KOPT-K1 (cell line): ENCODE measurements around the gene MYH8.

Experiments used
- H3K27ac ChIP-seq: fragments of 200-600 bp; sonication (generic); 2 replicates; pipeline ENCODE4 v1.5.1; 2016; ENCODE audit warnings: antibody characterized with exemption, mild to moderate bottlenecking, low read depth, low read length; ENCODE audit not compliant: poor library complexity, severe bottlenecking
- H3K36me3 ChIP-seq: fragments of 200-600 bp; sonication (generic); 2 replicates; pipeline ENCODE4 v1.5.1; 2017; ENCODE audit warnings: antibody characterized with exemption, mild to moderate bottlenecking, low read length, moderate library complexity; ENCODE audit not compliant: insufficient read depth
- H3K9me3 ChIP-seq: fragments of 200-600 bp; sonication (generic); 2 replicates; pipeline ENCODE4 v1.5.1; 2017; ENCODE audit warnings: antibody characterized with exemption, low read length, mild to moderate bottlenecking; ENCODE audit not compliant: insufficient read depth, poor library complexity, severe bottlenecking

The MYH8 gene

DNA sequence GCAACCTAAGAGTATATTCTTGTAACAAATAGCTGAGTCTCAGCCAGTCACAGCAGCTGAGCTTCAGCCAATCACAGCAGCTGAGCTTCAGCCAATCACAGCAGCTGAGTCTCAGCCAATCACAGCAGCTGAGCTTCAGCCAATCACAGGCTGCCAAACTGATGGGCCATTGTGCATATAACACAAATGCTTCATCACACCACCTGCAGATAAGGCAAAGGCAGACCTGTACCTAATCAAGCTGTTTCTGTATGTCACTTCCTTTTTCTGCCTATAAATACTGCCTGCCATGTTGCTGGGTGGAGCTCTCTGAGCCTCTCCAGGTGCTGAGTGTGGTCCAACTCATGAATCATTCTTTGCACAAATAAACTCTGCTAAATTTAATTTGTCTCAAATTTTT is 68.9 kb downstream of the MYH8 start:
- Histone ChIP-seq H3K9me3 (no peaks in the 10 kb centered on the region), H3K36me3 (no peaks in the 10 kb centered on the region), H3K27ac (no peak overlapping the region)

DNA sequence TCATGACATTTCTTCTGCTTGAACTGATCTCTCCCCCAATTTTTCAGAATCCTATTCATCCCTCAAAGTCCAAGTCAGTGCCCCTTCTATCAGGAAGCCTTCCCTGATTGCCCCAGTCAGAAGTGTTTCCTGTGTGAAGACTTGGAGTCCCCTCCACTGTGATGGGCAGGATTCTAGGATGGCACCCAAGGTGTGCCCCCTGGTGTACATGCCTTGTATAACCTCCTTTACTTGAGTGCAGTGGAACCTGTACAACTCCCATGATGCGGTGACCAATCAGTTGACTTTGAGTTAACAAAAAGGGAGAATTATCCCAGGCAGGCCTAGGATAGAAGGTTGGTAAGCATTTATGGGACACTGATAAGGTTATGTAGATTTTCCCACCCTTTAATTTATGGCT is 72.3 kb downstream of the MYH8 start:
- no peaks in the 10 kb centered on the region for H3K36me3 ChIP-seq
- H3K9me3 ChIP-seq = no peaks in the 10 kb centered on the region
- no peak overlapping the region for H3K27ac ChIP-seq

DNA sequence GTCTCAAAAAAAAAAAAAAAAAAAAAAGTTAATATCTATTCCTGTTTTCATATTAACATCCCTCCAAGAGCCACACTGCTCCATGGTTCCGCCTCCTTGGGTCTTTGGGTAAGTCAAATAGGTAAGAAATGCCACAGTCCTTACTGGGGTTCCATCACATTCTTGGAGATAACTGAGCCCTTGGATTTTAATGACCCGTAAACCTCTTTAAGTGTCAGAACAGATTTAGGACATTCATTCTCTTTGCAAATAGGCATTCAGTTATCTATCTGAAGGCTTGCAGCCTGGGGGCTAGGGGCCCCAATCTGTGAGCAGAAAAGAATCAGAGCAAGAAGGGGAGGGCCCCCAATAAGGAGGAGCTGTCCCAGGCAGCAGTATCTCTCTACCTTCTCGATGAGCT is 76.9 kb downstream of the MYH8 start:
- Histone ChIP-seq H3K27ac (no peak overlapping the region), H3K36me3 (no peaks in the 10 kb centered on the region), H3K9me3 (no peaks in the 10 kb centered on the region)
